SK-N-SH (cell line): ENCODE data around the gene UMODL1. TPM values are rescaled to one million over a fixed set of nuclear protein-coding genes. Genes with fewer than 3 reads are reported as not detected.

Experiments used
- CTCF ChIA-PET: fragments of 300-600, 350-600 bp; formaldehyde crosslinking; extraction: SDS; loops from one replicate; lab custom pipeline; 2021; lab: Yijun Ruan, JAX
- POLR2A ChIA-PET: fragments of 350-600 bp; sonication (Branson Sonifier 250); formaldehyde crosslinking; extraction: SDS; loops from one replicate; lab custom pipeline; 2020; ENCODE audit warnings: antibody characterized with exemption, inconsistent platforms; lab: Yijun Ruan, JAX
- DNase-seq: peaks from one replicate; pipeline ENCODE4 v3.0.0; 2012
- H2AFZ ChIP-seq: fragments of 200-600 bp; sonication (generic); 2 replicates; pipeline ENCODE4 v1.8.1; 2016; ENCODE audit warnings: antibody characterized with exemption, mild to moderate bottlenecking, low read depth
- H3F3A ChIP-seq: fragments of 200-600 bp; sonication (generic); replicated peaks from 2 replicates; pipeline ENCODE3; 2016; ENCODE audit warnings: antibody characterized with exemption, mild to moderate bottlenecking; ENCODE audit not compliant: insufficient read depth
- H3K27ac ChIP-seq, 2 experiments: fragments of 200-500 bp in 1 of 2; fragments of 200-600 bp in 1 of 2; sonication (Bioruptor generic) in 1 of 2; sonication (generic), shearing (Covaris generic) in 1 of 2; 2 replicates each; pipeline versions ENCODE4 v1.5.1 to v1.6.1; 2014 to 2016; ENCODE audit warnings: low read depth in 2 of 2, inconsistent platforms in 1 of 2, low read length in 1 of 2, mild to moderate bottlenecking in 1 of 2, mixed read lengths in 1 of 2
- H3K27me3 ChIP-seq: fragments of 200-600 bp; sonication (generic), shearing (Covaris generic); 2 replicates; pipeline ENCODE4 v1.6.1; 2016; ENCODE audit warnings: mixed run types; ENCODE audit not compliant: insufficient read depth
- H3K36me3 ChIP-seq, 2 experiments: fragments of 200-500 bp in 1 of 2; fragments of 200-600 bp in 1 of 2; sonication (Bioruptor generic) in 1 of 2; sonication (generic) in 1 of 2; replicated peaks in 1 of 2; 2 replicates each; pipeline versions ENCODE3 to v1.5.1; 2014 to 2016; ENCODE audit warnings: low read length in 1 of 2, mild to moderate bottlenecking in 1 of 2; ENCODE audit not compliant: insufficient read depth in 2 of 2, control insufficient read depth in 1 of 2
- H3K4me1 ChIP-seq, 2 experiments: fragments of 200-500 bp in 1 of 2; fragments of 200-600 bp in 1 of 2; sonication (Bioruptor generic) in 1 of 2; sonication (generic), shearing (Covaris generic) in 1 of 2; 2 replicates each; pipeline versions ENCODE4 v1.5.1 to v1.6.1; 2014 to 2016; ENCODE audit warnings: low read depth in 1 of 2, low read length in 1 of 2, mixed run types in 1 of 2; ENCODE audit not compliant: insufficient read depth in 2 of 2, control insufficient read depth in 1 of 2
- H3K4me2 ChIP-seq: fragments of 200-600 bp; sonication (generic), shearing (Covaris generic); 2 replicates; pipeline ENCODE4 v1.6.1; 2017; ENCODE audit warnings: mixed run types
- H3K4me3 ChIP-seq, 2 experiments: fragments of 200-500 bp in 1 of 2; fragments of 200-600 bp in 1 of 2; sonication (Bioruptor generic) in 1 of 2; sonication (generic), shearing (Covaris generic) in 1 of 2; 2 replicates each; pipeline versions ENCODE4 v1.5.1 to v1.8.1; 2014 to 2016; ENCODE audit warnings: low read depth in 2 of 2, inconsistent platforms in 1 of 2, low read length in 1 of 2, mild to moderate bottlenecking in 1 of 2, mixed read lengths in 1 of 2, moderate library complexity in 1 of 2
- H3K79me2 ChIP-seq: fragments of 200-600 bp; sonication (generic); 2 replicates; pipeline ENCODE4 v1.8.1; 2017; ENCODE audit warnings: mild to moderate bottlenecking; ENCODE audit not compliant: insufficient read depth
- H3K9ac ChIP-seq: fragments of 200-600 bp; sonication (generic); 2 replicates; pipeline ENCODE4 v1.6.1; 2017; ENCODE audit warnings: mixed run types
- H3K9me2 ChIP-seq: fragments of 200-600 bp; sonication (generic); 2 replicates; pipeline ENCODE4 v1.6.1; 2017; ENCODE audit warnings: mixed run types
- H3K9me3 ChIP-seq: fragments of 200-600 bp; sonication (generic); 2 replicates; pipeline ENCODE4 v1.6.1; 2017; ENCODE audit warnings: mixed run types, mild to moderate bottlenecking, moderate library complexity
- H4K20me1 ChIP-seq: fragments of 200-600 bp; sonication (generic); 2 replicates; pipeline ENCODE4 v1.6.1; 2017; ENCODE audit warnings: mild to moderate bottlenecking, mixed run types; ENCODE audit not compliant: insufficient read depth
- CTCF ChIP-seq: fragments of 200-600 bp; sonication (generic); IDR thresholded peaks from 2 replicates; pipeline ENCODE4 v1.6.1; 2017; ENCODE audit warnings: antibody characterized with exemption, mild to moderate bottlenecking, moderate library complexity
- EZH2phosphoT487 ChIP-seq: fragments of 200-600 bp; sonication (generic); IDR thresholded peaks from 2 replicates; pipeline ENCODE4 v1.6.1; 2017; ENCODE audit warnings: low read depth, mixed run types, mild to moderate bottlenecking, antibody characterized with exemption, moderate library complexity, borderline replicate concordance
- GABPA ChIP-seq: IDR thresholded peaks from 2 replicates; pipeline ENCODE4 v1.4.0; 2012; ENCODE audit warnings: low read depth, mild to moderate bottlenecking
- MXI1 ChIP-seq: IDR thresholded peaks from 2 replicates; pipeline ENCODE4 v1.6.1; 2012; ENCODE audit warnings: mild to moderate bottlenecking, low read depth, low read length, improper control_type of control experiment
- POLR2AphosphoS5 ChIP-seq: IDR thresholded peaks from 2 replicates; pipeline ENCODE4 v1.6.1; 2012; ENCODE audit warnings: low read depth, low read length
- RAD21 ChIP-seq: IDR thresholded peaks from 2 replicates; pipeline ENCODE4 v1.6.1; 2012; ENCODE audit warnings: mild to moderate bottlenecking, low read length
- RCOR1 ChIP-seq: fragments of 150-350 bp; IDR thresholded peaks from 2 replicates; pipeline ENCODE4 v1.6.1; 2017; ENCODE audit warnings: antibody characterized with exemption, low read length
- REST ChIP-seq: IDR thresholded peaks from 2 replicates; pipeline ENCODE4 v1.6.1; 2012; ENCODE audit warnings: mild to moderate bottlenecking, low read depth, low read length, moderate library complexity
- RFX5 ChIP-seq: IDR thresholded peaks from 2 replicates; pipeline ENCODE4 v1.6.1; 2012; ENCODE audit warnings: mild to moderate bottlenecking, improper control_type of control experiment, low read length
- SIN3A ChIP-seq: IDR thresholded peaks from 2 replicates; pipeline ENCODE4 v1.6.1; 2012; ENCODE audit warnings: low read depth, mild to moderate bottlenecking, low read length, moderate library complexity, borderline replicate concordance
- TAF1 ChIP-seq: IDR thresholded peaks from 2 replicates; pipeline ENCODE4 v1.6.1; 2012; ENCODE audit warnings: low read depth, mild to moderate bottlenecking, low read length, moderate library complexity, borderline replicate concordance
- TCF12 ChIP-seq: IDR thresholded peaks from 2 replicates; pipeline ENCODE4 v1.4.0; 2012
- USF2 ChIP-seq: fragments of 150-350 bp; IDR thresholded peaks from 2 replicates; pipeline ENCODE4 v1.6.1; 2017; ENCODE audit warnings: antibody characterized with exemption, low read length, low read depth, borderline replicate concordance
- YY1 ChIP-seq: IDR thresholded peaks from 2 replicates; pipeline ENCODE4 v1.4.0; 2012; ENCODE audit warnings: low read depth, mild to moderate bottlenecking
- WGBS: methylation state at CpG from one replicate; pipeline ENCODE4 v1.1.6; 2017; ENCODE audit warnings: low lambda C conversion rate; 5-methylcytosine and 5-hydroxymethylcytosine counted together
- polyA plus RNA-seq, 3 experiments: library from polyadenylated mRNA; depleted of rRNA; stranded (reverse); fragments of >200 nt; gene quantifications; 2 replicates each; pipeline ENCODE4 v1.2.3, GENCODE V29; 2012

Gene UMODL1
- polyA plus RNA-seq, 1 of the 3 experiments (the other 2 are of a cell fraction) = not detected

DNA sequence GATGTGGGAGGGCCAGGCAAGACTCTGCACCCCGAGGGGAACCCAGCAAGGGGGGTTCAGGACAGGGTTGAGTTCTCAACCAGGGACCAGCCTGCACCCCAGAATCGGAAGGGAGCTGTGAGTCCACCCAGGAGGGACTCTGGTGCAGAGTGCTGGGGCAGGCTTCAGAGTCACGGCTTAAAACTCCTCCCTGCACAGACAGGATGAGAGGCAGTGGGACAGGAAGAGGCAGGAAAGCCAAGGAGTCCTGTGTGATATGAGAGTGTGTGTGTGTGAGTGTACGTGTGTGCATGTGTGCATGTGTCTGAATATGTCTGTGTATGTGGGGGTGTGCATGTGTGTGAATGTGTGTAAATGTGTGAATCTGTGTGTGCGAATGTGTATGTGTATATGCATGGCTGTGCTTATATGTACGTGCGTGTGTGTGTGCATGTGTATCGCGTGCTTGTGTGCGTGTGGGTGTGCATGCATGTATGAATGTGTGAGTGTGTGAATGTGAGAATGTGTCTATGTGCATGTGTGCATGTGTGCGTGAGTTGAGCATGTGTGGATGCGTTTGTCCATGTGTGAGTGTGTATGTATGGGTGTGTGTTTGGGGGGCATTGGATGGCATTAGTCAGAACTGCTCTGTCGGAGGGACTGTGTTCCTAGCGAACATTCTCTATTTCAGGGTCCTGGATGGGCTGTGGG, 52.2 kb downstream of the UMODL1 start:
- Histone ChIP-seq H2AFZ (no peak overlapping the region), H3K9ac (no peak overlapping the region), H4K20me1 (no peaks in the 10 kb centered on the region), H3K9me3 (no peaks in the 10 kb centered on the region), H3K36me3 (no peaks in the 10 kb centered on the region), H3K4me3 (no peak overlapping the region), H3K4me2 (no peak overlapping the region), H3K4me1 (peaks cover 0 to 19% of the 10 kb centered on the region in 2 experiments; a peak in 1 of 4 replicates), H3K27ac (no peak overlapping the region), H3K27me3 (peaks cover 28% of the 10 kb centered on the region), H3K9me2 (no peaks in the 10 kb centered on the region), H3F3A (peaks cover 6% of the 10 kb centered on the region), H3K79me2 (no peaks in the 10 kb centered on the region)
- 78% methylated on average over 13 of the region's 14 CpGs for WGBS
- POLR2A ChIA-PET = no interaction called here
- TF ChIP-seq GABPA (no peak), MXI1 (no peak), EZH2phosphoT487 (no peak), SIN3A (no peak), REST (no peak), TAF1 (no peak), USF2 (no peak), CTCF (no peak)
- CTCF ChIA-PET = no interaction called here
- DNase-seq = no peak

DNA sequence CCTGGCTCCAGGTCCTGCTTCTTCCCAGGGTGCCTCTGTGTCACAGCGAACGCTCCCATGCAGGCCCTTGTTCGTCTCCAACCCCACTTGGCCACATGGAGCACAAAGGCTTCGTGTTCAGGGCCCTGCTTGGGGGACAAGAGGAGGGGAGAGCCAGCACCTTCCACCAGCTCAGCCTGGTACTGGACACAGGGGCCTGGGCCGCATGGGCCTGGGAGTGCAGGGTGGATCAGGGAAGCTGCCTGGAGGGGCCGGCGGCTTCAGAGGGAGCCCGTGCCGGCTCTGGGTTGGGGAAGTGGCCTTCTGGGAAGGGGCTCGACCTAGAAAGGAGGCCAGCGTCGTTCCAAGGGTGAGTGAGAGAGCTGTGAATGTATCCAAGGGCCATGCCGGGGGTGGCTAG, 53.0 kb downstream of the UMODL1 start:
- TF ChIP-seq GABPA = no peak
- TF ChIP-seq EZH2phosphoT487 = no peak
- no peak for TF ChIP-seq RAD21
- TF ChIP-seq POLR2AphosphoS5 = no peak
- no peak for TF ChIP-seq TAF1
- no peak for TF ChIP-seq RFX5
- no peak for TF ChIP-seq YY1
- TF ChIP-seq RCOR1 = no peak
- TF ChIP-seq TCF12 = no peak
- H3K9ac ChIP-seq = no peak overlapping the region
- no peak for DNase-seq
- ChIA-PET POLR2A (no interaction called here), CTCF (no interaction called here)
- WGBS = 71% methylated on average over 11 of the region's 13 CpGs
- no peak overlapping the region for H3K4me2 ChIP-seq
- H3K27ac ChIP-seq = no peak overlapping the region
- H3K9me3 ChIP-seq = no peaks in the 10 kb centered on the region
- peaks cover 6% of the 10 kb centered on the region for H3F3A ChIP-seq
- H3K79me2 ChIP-seq = no peaks in the 10 kb centered on the region
- H2AFZ ChIP-seq = no peak overlapping the region
- peaks cover 26% of the 10 kb centered on the region for H3K27me3 ChIP-seq
- peaks cover 0 to 12% of the 10 kb centered on the region in 2 experiments; a peak in 1 of 4 replicates for H3K4me1 ChIP-seq
- no peaks in the 10 kb centered on the region for H3K9me2 ChIP-seq
- no peaks in the 10 kb centered on the region for H4K20me1 ChIP-seq
- no peaks in the 10 kb centered on the region for H3K36me3 ChIP-seq
- H3K4me3 ChIP-seq = no peak overlapping the region
